ENCODE results near the gene NANOS2. TPM values are rescaled to one million over a fixed set of nuclear protein-coding genes. Genes with fewer than 3 reads are reported as not detected.
A peak's percentile ranks its signal among the peaks of the same experiment; 100 is the strongest.

The NANOS2 gene
- total and polyA plus RNA-seq, 9 of the 15 experiments (the other 6 are each of a cell fraction or from before 2014, with no cell fraction given): not detected

DNA sequence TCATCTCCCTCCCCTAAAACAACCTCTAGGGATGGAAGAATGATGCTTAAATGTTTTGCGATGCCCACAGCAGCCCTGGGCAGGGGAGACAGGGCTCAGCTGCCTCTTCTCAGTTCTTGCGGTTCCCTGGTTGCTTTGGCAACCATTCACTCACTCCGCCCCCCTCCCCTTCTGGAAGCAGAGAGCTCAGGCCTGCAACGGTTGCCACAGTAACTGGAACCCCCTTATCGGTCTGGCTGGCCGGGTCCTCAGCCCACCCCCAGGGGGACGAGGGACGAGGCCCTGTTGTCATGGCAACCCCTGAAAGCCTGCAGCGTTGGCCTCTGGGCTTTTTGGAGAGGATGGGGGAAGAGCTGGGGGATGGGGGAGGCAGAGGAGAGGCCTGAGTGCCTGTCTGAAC lies 39.6 kb upstream of the NANOS2 start:
- no peaks in the 10 kb centered on the region for H3K9me3 ChIP-seq (replicated peaks; ENCODE audit: control insufficient read depth, insufficient read depth, low read depth, low read length)
- FAIRE-seq: no peak

GRCh38 chr19:45953676-45954075 lies 39.1 kb upstream of the NANOS2 start:
- no peak for FAIRE-seq
- CTCF ChIA-PET (ENCODE audit: low intra/inter-chr PET ratio): no interaction called here

More for the DNA sequence above, 39.6 kb upstream of the NANOS2 start:
- no peaks in the 10 kb centered on the region; the same call in 1 of the 2 replicates for H4K20me1 ChIP-seq (replicated peaks; ENCODE audit: control insufficient read depth, insufficient read depth, low read length)
- H3K4me2 ChIP-seq (ENCODE audit: insufficient read depth, low read length): no peak overlapping the region
- in situ Hi-C loops (cut with MboI) (no loop called here), intact Hi-C loops (cut with micrococcal nuclease) (no loop called here)
- ATAC-seq (no peak), DNase-seq (ENCODE audit: extremely low read depth in 1 of 4, low spot score in 3 of 4) (no peak)
- H3K79me2 ChIP-seq (ENCODE audit: control insufficient read depth, insufficient read depth, low read length): no peaks in the 10 kb centered on the region
- H3K9ac ChIP-seq (ENCODE audit: insufficient read depth in 1 of 2, low read depth in 2 of 2, low read length in 2 of 2): no peak overlapping the region
- H3K36me3 ChIP-seq (ENCODE audit: control insufficient read depth, insufficient read depth, low read length): no peaks in the 10 kb centered on the region
- 1% methylated on average over 6 of the region's 9 CpGs for WGBS (ENCODE audit: insufficient coverage, low coverage, missing lambda C conversion rate)
- peaks cover 0 to 8% of the 10 kb centered on the region in 2 experiments; a peak in 2 of 5 replicates for H3K4me1 ChIP-seq (replicated peaks in 1 of 2; ENCODE audit: control insufficient read depth in 2 of 2, insufficient read depth in 2 of 2, low read length in 2 of 2)
- no TSS peak for BruUV-seq (replicated peaks)
- POLR2A ChIA-PET: no interaction called here
- no peak overlapping the region for H3K27ac ChIP-seq (ENCODE audit: extremely low read depth, low read depth, low read length)
- CTCF ChIA-PET (ENCODE audit: low intra/inter-chr PET ratio): no interaction called here
- H3K9me1 ChIP-seq (ENCODE audit: control insufficient read depth, insufficient read depth, low read length): no peaks in the 10 kb centered on the region
- peaks cover 13 to 46% of the 10 kb centered on the region in 2 experiments; a peak in 4 of 5 replicates for H3K27me3 ChIP-seq (ENCODE audit: control insufficient read depth in 2 of 2, insufficient read depth in 2 of 2, low read length in 2 of 2)
- H3K4me3 ChIP-seq: no peak overlapping the region
- TF ChIP-seq ZNF282 (CRISPR knock-in tag; IDR thresholded peaks at IDR 0.05) (no peak), BRD9 (IDR thresholded peaks at IDR 0.05; ENCODE audit: low read depth, partially characterized antibody) (no peak), RFX1 (IDR thresholded peaks at IDR 0.05) (peak; percentile 80)
- no peak overlapping the region for H2AFZ ChIP-seq (ENCODE audit: low read depth, low read length)

More at GRCh38 chr19:45953676-45954075, 39.1 kb upstream of the NANOS2 start:
- ATAC-seq (no peak), DNase-seq (ENCODE audit: extremely low read depth in 1 of 4, low spot score in 3 of 4) (no peak)
- in situ Hi-C loops (cut with MboI) (no loop called here), intact Hi-C loops (cut with micrococcal nuclease) (no loop called here)
- WGBS (ENCODE audit: insufficient coverage, low coverage, missing lambda C conversion rate): 2% methylated on average over 8 of the region's 8 CpGs
- no TSS peak for BruUV-seq (replicated peaks)
- H2AFZ ChIP-seq (ENCODE audit: low read depth, low read length): no peak overlapping the region
- no peaks in the 10 kb centered on the region for H3K9me1 ChIP-seq (ENCODE audit: control insufficient read depth, insufficient read depth, low read length)
- H4K20me1 ChIP-seq (replicated peaks; ENCODE audit: control insufficient read depth, insufficient read depth, low read length): no peaks in the 10 kb centered on the region; the same call in 1 of the 2 replicates
- no peaks in the 10 kb centered on the region for H3K36me3 ChIP-seq (ENCODE audit: control insufficient read depth, insufficient read depth, low read length)
- TF ChIP-seq KLF16 (IDR thresholded peaks at IDR 0.05): no peak
- no peak for TF ChIP-seq MTA3 (IDR thresholded peaks at IDR 0.05; ENCODE audit: borderline replicate concordance)
- TF ChIP-seq NRF1 (conservative IDR thresholded peaks at IDR 0.05 in 1 of 2, IDR thresholded peaks at IDR 0.05 in 1 of 2): no peak
- no peak for TF ChIP-seq PREB (CRISPR knock-in tag; IDR thresholded peaks at IDR 0.05)
- no peak for TF ChIP-seq ZNF24 (IDR thresholded peaks at IDR 0.05)
- TF ChIP-seq HNRNPL (IDR thresholded peaks at IDR 0.05; ENCODE audit: low read depth, low read length): no peak
- TF ChIP-seq ZNF354B (CRISPR knock-in tag; IDR thresholded peaks at IDR 0.05): no peak
- POLR2A ChIA-PET: no interaction called here
- no peaks in the 10 kb centered on the region for H3K79me2 ChIP-seq (ENCODE audit: control insufficient read depth, insufficient read depth, low read length)
- peaks cover 12 to 42% of the 10 kb centered on the region in 2 experiments; a peak in 4 of 5 replicates for H3K27me3 ChIP-seq (ENCODE audit: control insufficient read depth in 2 of 2, insufficient read depth in 2 of 2, low read length in 2 of 2)
- H3K27ac ChIP-seq (ENCODE audit: extremely low read depth, low read depth, low read length): no peak overlapping the region
- peaks cover 0 to 8% of the 10 kb centered on the region in 2 experiments; a peak in 2 of 5 replicates for H3K4me1 ChIP-seq (replicated peaks in 1 of 2; ENCODE audit: control insufficient read depth in 2 of 2, insufficient read depth in 2 of 2, low read length in 2 of 2)
- H3K4me2 ChIP-seq (ENCODE audit: insufficient read depth, low read length): no peak overlapping the region
- no peak overlapping the region for H3K4me3 ChIP-seq
- no peak overlapping the region for H3K9ac ChIP-seq (ENCODE audit: insufficient read depth in 1 of 2, low read depth in 2 of 2, low read length in 2 of 2)
- no peaks in the 10 kb centered on the region for H3K9me3 ChIP-seq (replicated peaks; ENCODE audit: control insufficient read depth, insufficient read depth, low read depth, low read length)

Data from K562 (cell line).